Smooth muscle cell (in vitro differentiated cells): Measurements from ENCODE around the gene LCE3A. TPM values are rescaled to one million over a fixed set of nuclear protein-coding genes. Genes with fewer than 3 reads are reported as not detected.

Experiments used
- DNase-seq: peaks from one replicate; lab custom pipeline; 2025; ENCODE audit not compliant: unreplicated experiment; lab: John Stamatoyannopoulos, UW
- H2AFZ ChIP-seq: fragments of 200-600 bp; sonication (generic); 2 replicates; pipeline ENCODE4 v1.6.0; 2016; ENCODE audit warnings: antibody characterized with exemption, low read depth, mild to moderate bottlenecking
- H3F3A ChIP-seq: fragments of 200-600 bp; sonication (generic); 2 replicates; pipeline ENCODE4 v1.6.0; 2017; ENCODE audit warnings: antibody characterized with exemption, low read depth
- H3K27ac ChIP-seq: fragments of 200-600 bp; sonication (generic); 2 replicates; pipeline ENCODE4 v1.5.1; 2016; ENCODE audit warnings: low read depth, mild to moderate bottlenecking
- H3K27me3 ChIP-seq: fragments of 200-600 bp; sonication (generic); 2 replicates; pipeline ENCODE4 v1.6.1; 2016; ENCODE audit warnings: low read depth, mild to moderate bottlenecking
- H3K36me3 ChIP-seq: fragments of 200-600 bp; sonication (generic); 2 replicates; pipeline ENCODE4 v1.5.1; 2016; ENCODE audit warnings: low read depth
- H3K4me1 ChIP-seq: fragments of 200-600 bp; sonication (generic); 2 replicates; pipeline ENCODE4 v1.5.1; 2016; ENCODE audit warnings: low read depth
- H3K4me2 ChIP-seq: fragments of 200-600 bp; sonication (generic); 2 replicates; pipeline ENCODE4 v1.6.0; 2016; ENCODE audit warnings: mild to moderate bottlenecking
- H3K4me3 ChIP-seq: fragments of 200-600 bp; sonication (generic); 2 replicates; pipeline ENCODE4 v1.5.1; 2016; ENCODE audit warnings: mild to moderate bottlenecking
- H3K79me2 ChIP-seq: fragments of 200-600 bp; sonication (generic); 2 replicates; pipeline ENCODE4 v1.6.0; 2016; ENCODE audit warnings: low read depth, mild to moderate bottlenecking
- H3K9ac ChIP-seq: fragments of 200-600 bp; sonication (generic); 2 replicates; pipeline ENCODE4 v1.6.0; 2016; ENCODE audit warnings: low read depth
- H3K9me3 ChIP-seq: fragments of 200-600 bp; sonication (generic); replicated peaks from 2 replicates; pipeline ENCODE4 v1.5.1; 2016; ENCODE audit warnings: low read depth
- H4K20me1 ChIP-seq: fragments of 200-600 bp; sonication (generic); 2 replicates; pipeline ENCODE4 v1.6.0; 2016; ENCODE audit warnings: low read depth
- WGBS: methylation state at CpG from one replicate; pipeline ENCODE4 v1.1.7; 2016; ENCODE audit warnings: low lambda C conversion rate; 5-methylcytosine and 5-hydroxymethylcytosine counted together
- polyA plus RNA-seq: library from polyadenylated mRNA; unstranded; fragments of >200 nt; fragmentation: Nextera tagmentation; extraction: Ambion mirVana; gene quantifications from 2 replicates; pipeline ENCODE4 v1.2.1, GENCODE V29; 2016
- total RNA-seq: library from RNA; depleted of rRNA; stranded (reverse); fragments of >200 nt; gene quantifications from 2 replicates; pipeline ENCODE4 v1.2.3, GENCODE V29; 2014
- TF ChIP-seq, protein P1 (sequence below): fragments of 200-600 bp; sonication (generic); IDR thresholded peaks from 2 replicates; pipeline ENCODE4 v1.5.1; 2017; ENCODE audit warnings: borderline replicate concordance, mild to moderate bottlenecking, antibody characterized with exemption; ENCODE audit not compliant: insufficient read depth, poor library complexity, severe bottlenecking

LCE3A gene
- total and polyA plus RNA-seq, 2 experiments from 2014 or later = not detected

DNA sequence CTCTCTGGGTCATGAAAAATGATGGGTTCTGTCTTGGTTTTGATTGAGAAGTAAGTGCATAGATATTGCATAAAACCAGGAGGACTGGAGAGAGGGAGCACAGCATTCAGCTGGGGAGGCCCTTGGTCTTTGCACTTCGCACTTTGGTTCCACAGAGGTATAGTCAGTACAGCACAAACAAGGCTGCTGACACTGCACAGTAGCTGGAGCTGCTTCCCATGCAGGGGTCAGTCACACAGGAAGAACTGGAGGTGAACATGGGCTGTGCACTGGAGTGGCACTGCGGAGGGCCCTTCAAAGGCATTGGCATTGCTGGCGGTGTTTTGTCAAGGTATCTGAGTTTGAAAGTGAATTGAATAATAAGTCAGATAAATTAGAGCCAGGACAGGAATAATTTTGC is 35.7 kb upstream of the LCE3A start:
- Histone ChIP-seq H2AFZ (no peak overlapping the region), H3K36me3 (no peaks in the 10 kb centered on the region), H3K79me2 (no peaks in the 10 kb centered on the region), H4K20me1 (no peaks in the 10 kb centered on the region), H3K27ac (no peak overlapping the region), H3K4me2 (no peak overlapping the region), H3K4me1 (no peaks in the 10 kb centered on the region), H3K27me3 (no peaks in the 10 kb centered on the region), H3F3A (no peaks in the 10 kb centered on the region), H3K9me3 (no peaks in the 10 kb centered on the region), H3K9ac (no peak overlapping the region), H3K4me3 (no peak overlapping the region)
- no peak for DNase-seq
- TF ChIP-seq, protein P1, sequence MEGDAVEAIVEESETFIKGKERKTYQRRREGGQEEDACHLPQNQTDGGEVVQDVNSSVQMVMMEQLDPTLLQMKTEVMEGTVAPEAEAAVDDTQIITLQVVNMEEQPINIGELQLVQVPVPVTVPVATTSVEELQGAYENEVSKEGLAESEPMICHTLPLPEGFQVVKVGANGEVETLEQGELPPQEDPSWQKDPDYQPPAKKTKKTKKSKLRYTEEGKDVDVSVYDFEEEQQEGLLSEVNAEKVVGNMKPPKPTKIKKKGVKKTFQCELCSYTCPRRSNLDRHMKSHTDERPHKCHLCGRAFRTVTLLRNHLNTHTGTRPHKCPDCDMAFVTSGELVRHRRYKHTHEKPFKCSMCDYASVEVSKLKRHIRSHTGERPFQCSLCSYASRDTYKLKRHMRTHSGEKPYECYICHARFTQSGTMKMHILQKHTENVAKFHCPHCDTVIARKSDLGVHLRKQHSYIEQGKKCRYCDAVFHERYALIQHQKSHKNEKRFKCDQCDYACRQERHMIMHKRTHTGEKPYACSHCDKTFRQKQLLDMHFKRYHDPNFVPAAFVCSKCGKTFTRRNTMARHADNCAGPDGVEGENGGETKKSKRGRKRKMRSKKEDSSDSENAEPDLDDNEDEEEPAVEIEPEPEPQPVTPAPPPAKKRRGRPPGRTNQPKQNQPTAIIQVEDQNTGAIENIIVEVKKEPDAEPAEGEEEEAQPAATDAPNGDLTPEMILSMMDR = no peak
- 57% methylated on average over 3 of the region's 3 CpGs for WGBS

DNA sequence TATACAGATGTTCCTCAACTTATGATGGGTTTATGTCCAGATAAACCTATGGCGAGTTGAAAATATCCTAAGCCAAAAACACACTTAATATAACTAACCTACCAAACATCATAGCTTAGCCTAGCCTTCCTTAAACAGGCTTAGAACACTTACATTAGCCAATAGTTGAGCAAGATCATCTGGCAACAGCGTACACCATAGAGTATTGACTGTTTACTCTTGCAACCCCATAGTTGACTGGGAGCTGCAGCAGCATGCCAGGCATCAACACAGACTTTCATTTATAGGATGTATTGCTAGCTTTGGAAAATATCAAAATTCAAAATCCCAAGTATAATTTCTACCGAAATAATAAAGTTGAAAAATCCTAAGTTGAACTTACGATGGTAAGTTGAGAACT is 34.8 kb upstream of the LCE3A start:
- H3K27me3 ChIP-seq = no peaks in the 10 kb centered on the region
- no peaks in the 10 kb centered on the region for H3F3A ChIP-seq
- WGBS = 65% methylated on average over 4 of the region's 4 CpGs
- peaks cover 4% of the 10 kb centered on the region for H3K9me3 ChIP-seq
- no peak overlapping the region for H2AFZ ChIP-seq
- H4K20me1 ChIP-seq = no peaks in the 10 kb centered on the region
- no peak overlapping the region for H3K27ac ChIP-seq
- no peak overlapping the region for H3K4me2 ChIP-seq
- no peaks in the 10 kb centered on the region for H3K79me2 ChIP-seq
- TF ChIP-seq, protein P1 = no peak
- no peak overlapping the region for H3K4me3 ChIP-seq
- H3K36me3 ChIP-seq = no peaks in the 10 kb centered on the region
- no peak for DNase-seq
- no peak overlapping the region for H3K9ac ChIP-seq
- H3K4me1 ChIP-seq = no peaks in the 10 kb centered on the region

DNA sequence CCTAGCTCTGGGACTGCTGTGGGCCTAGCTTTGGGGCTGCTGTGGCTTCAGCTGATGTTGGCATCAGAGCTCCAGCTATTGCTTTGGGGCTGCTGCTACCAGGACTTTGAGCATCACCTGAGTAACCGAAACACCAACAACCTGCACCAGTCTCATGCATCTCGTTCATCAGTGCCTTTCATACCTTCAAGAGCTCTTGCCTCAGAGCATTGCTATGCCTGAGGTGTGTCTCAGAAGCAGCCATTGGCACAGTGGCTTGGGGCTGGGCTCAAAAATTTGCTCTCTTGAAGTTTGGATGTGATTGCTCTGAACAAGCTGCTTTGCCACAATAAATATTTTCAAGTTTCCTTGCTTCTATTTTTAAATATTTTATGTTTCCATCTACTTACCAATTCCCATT is 33.6 kb upstream of the LCE3A start:
- H3K9me3 ChIP-seq = peaks cover 7% of the 10 kb centered on the region

DNA sequence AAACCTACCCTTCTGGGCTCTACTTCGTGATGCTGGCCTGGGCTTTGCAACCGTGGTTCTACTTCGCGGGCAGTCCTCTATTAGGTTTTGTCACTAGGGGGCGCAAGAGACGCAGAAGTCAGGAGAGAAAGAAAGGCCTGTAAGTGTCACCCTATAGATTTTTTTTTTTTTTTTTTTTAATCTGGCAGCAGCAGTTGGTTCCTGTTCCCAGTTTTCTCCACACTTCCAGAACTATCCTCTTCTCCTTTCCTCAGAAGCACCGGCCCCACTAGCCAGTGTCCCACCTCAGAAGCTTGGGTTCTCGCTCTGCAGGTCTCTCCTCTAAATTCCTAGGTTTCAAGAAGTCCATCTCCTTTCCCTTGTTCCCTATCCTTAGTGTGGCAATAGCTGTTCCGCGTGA is 31.2 kb upstream of the LCE3A start:
- Histone ChIP-seq H3K79me2 (no peaks in the 10 kb centered on the region), H3K4me2 (no peak overlapping the region), H3K9me3 (peaks cover 16% of the 10 kb centered on the region), H3K27ac (no peak overlapping the region), H3F3A (no peaks in the 10 kb centered on the region), H3K36me3 (no peaks in the 10 kb centered on the region), H2AFZ (no peak overlapping the region), H3K9ac (no peak overlapping the region), H3K27me3 (no peaks in the 10 kb centered on the region), H3K4me3 (no peak overlapping the region), H3K4me1 (no peaks in the 10 kb centered on the region), H4K20me1 (no peaks in the 10 kb centered on the region)
- no peak for DNase-seq
- 35% methylated on average over 10 of the region's 10 CpGs for WGBS
- TF ChIP-seq, protein P1 = no peak

More for the DNA sequence above, 33.6 kb upstream of the LCE3A start:
- H3K9ac ChIP-seq = no peak overlapping the region
- no peaks in the 10 kb centered on the region for H3K79me2 ChIP-seq
- TF ChIP-seq, protein P1 = no peak
- H3K27me3 ChIP-seq = no peaks in the 10 kb centered on the region
- no peaks in the 10 kb centered on the region for H3K36me3 ChIP-seq
- H3K4me1 ChIP-seq = no peaks in the 10 kb centered on the region
- no peaks in the 10 kb centered on the region for H4K20me1 ChIP-seq
- H3K27ac ChIP-seq = no peak overlapping the region
- H3K4me3 ChIP-seq = no peak overlapping the region
- DNase-seq = no peak
- H3K4me2 ChIP-seq = no peak overlapping the region
- H2AFZ ChIP-seq = no peak overlapping the region
- WGBS = 60% methylated on average over 2 of the region's 2 CpGs
- H3F3A ChIP-seq = no peaks in the 10 kb centered on the region
